Liver (tissue), 9 donors: ENCODE results near the gene ACOXL. TPM values are rescaled to one million over a fixed set of nuclear protein-coding genes. Genes with fewer than 3 reads are reported as not detected.

Experiments used
- DNase-seq: peaks from one replicate; pipeline ENCODE4 v3.0.0-alpha.2; 2017; ENCODE audit warnings: low spot score
- H3K27ac ChIP-seq, 2 donors: one replicate each; pipeline ENCODE4 v1.7.0; 2013; ENCODE audit warnings: inconsistent platforms in 2 of 2, low read length in 2 of 2, control low read depth in 1 of 2, low read depth in 1 of 2, mild to moderate bottlenecking in 1 of 2
- H3K27me3 ChIP-seq, 4 donors: one replicate each; pipeline versions ENCODE4 v1.6.1 to v1.7.0; 2013; ENCODE audit warnings: low read length in 3 of 4, inconsistent platforms in 1 of 4, mild to moderate bottlenecking in 1 of 4, moderate library complexity in 1 of 4; ENCODE audit not compliant: control insufficient read depth in 4 of 4, insufficient read depth in 4 of 4
- H3K36me3 ChIP-seq, 4 donors: one replicate each; pipeline versions ENCODE4 v1.6.1 to v1.7.0; 2013; ENCODE audit warnings: low read length in 3 of 4, mild to moderate bottlenecking in 3 of 4, low read depth in 1 of 4, moderate library complexity in 1 of 4; ENCODE audit not compliant: control insufficient read depth in 4 of 4, insufficient read depth in 3 of 4
- H3K4me1 ChIP-seq, 4 donors: one replicate each; pipeline versions ENCODE4 v1.6.1 to v1.7.0; 2013; ENCODE audit warnings: low read length in 3 of 4, mild to moderate bottlenecking in 3 of 4, moderate library complexity in 1 of 4; ENCODE audit not compliant: control insufficient read depth in 4 of 4, insufficient read depth in 4 of 4
- H3K4me3 ChIP-seq, 3 donors: one replicate each; pipeline versions ENCODE4 v1.6.1 to v1.7.0; 2013; ENCODE audit warnings: low read length in 3 of 3, control low read depth in 1 of 3, low read depth in 1 of 3, mild to moderate bottlenecking in 1 of 3
- H3K9ac ChIP-seq, 2 donors: one replicate each; pipeline ENCODE4 v1.7.0; 2013; ENCODE audit warnings: low read length in 2 of 2, mild to moderate bottlenecking in 2 of 2, moderate library complexity in 2 of 2, control low read depth in 1 of 2, low read depth in 1 of 2
- H3K9me3 ChIP-seq, 4 donors: one replicate each; pipeline versions ENCODE4 v1.6.1 to v1.7.0; 2013; ENCODE audit warnings: low read length in 3 of 4; ENCODE audit not compliant: control insufficient read depth in 4 of 4
- ATF3 ChIP-seq: IDR thresholded peaks from 2 replicates; pipeline ENCODE4 v1.6.1; 2016; ENCODE audit warnings: antibody characterized with exemption
- CTCF ChIP-seq: fragments of 150-350 bp; IDR thresholded peaks from 2 replicates; pipeline ENCODE4 v1.5.1; 2017; ENCODE audit warnings: improper control_type of control experiment, low read depth, low read length; ENCODE audit not compliant: missing input control
- EGR1 ChIP-seq, 2 donors: IDR thresholded peaks; 2 replicates each; pipeline ENCODE4 v1.6.1; 2016 to 2018; ENCODE audit warnings: antibody characterized with exemption in 2 of 2, low read depth in 2 of 2
- FOXA1 ChIP-seq: IDR thresholded peaks from 2 replicates; pipeline ENCODE4 v1.6.1; 2016; ENCODE audit warnings: antibody characterized with exemption
- FOXA2 ChIP-seq: IDR thresholded peaks from 2 replicates; pipeline ENCODE4 v1.6.1; 2016; ENCODE audit warnings: antibody characterized with exemption
- GABPA ChIP-seq, 2 donors: IDR thresholded peaks in 1 of 2; conservative IDR thresholded peaks in 1 of 2; 2 replicates each; pipeline ENCODE4 v1.6.1; 2016; ENCODE audit warnings: antibody characterized with exemption in 2 of 2, mild to moderate bottlenecking in 1 of 2, moderate library complexity in 1 of 2
- HNF4A ChIP-seq, 2 donors: conservative IDR thresholded peaks; 2 replicates each; pipeline ENCODE4 v1.6.1; 2016; ENCODE audit warnings: antibody characterized with exemption in 2 of 2, mild to moderate bottlenecking in 2 of 2
- HNF4G ChIP-seq: IDR thresholded peaks from 2 replicates; pipeline ENCODE4 v1.6.1; 2016; ENCODE audit warnings: antibody characterized with exemption
- JUND ChIP-seq, 2 donors: IDR thresholded peaks; 2 replicates each; pipeline ENCODE4 v1.6.1; 2016; ENCODE audit warnings: antibody characterized with exemption in 2 of 2
- MAX ChIP-seq: IDR thresholded peaks from 2 replicates; pipeline ENCODE4 v1.6.1; 2016; ENCODE audit warnings: antibody characterized with exemption
- NR2F2 ChIP-seq: IDR thresholded peaks from 2 replicates; pipeline ENCODE4 v1.6.1; 2016; ENCODE audit warnings: antibody characterized with exemption
- RAD21 ChIP-seq, 2 donors: IDR thresholded peaks; 2 replicates each; pipeline ENCODE4 v1.6.1; 2016; ENCODE audit warnings: antibody characterized with exemption in 2 of 2, mild to moderate bottlenecking in 2 of 2
- REST ChIP-seq: IDR thresholded peaks from 2 replicates; pipeline ENCODE4 v1.6.1; 2016; ENCODE audit warnings: antibody characterized with exemption, mild to moderate bottlenecking
- RXRA ChIP-seq, 2 donors: IDR thresholded peaks; 2 replicates each; pipeline ENCODE4 v1.6.1; 2017 to 2018; ENCODE audit warnings: antibody characterized with exemption in 2 of 2, mild to moderate bottlenecking in 1 of 2
- SP1 ChIP-seq: IDR thresholded peaks from 2 replicates; pipeline ENCODE4 v1.6.1; 2018; ENCODE audit warnings: antibody characterized with exemption, mild to moderate bottlenecking
- TAF1 ChIP-seq: conservative IDR thresholded peaks from 2 replicates; pipeline ENCODE4 v1.6.1; 2016; ENCODE audit warnings: antibody characterized with exemption, mild to moderate bottlenecking
- YY1 ChIP-seq: IDR thresholded peaks from 2 replicates; pipeline ENCODE4 v1.6.1; 2016; ENCODE audit warnings: antibody characterized with exemption, mild to moderate bottlenecking
- ZBTB33 ChIP-seq: IDR thresholded peaks from 2 replicates; pipeline ENCODE4 v1.6.1; 2016; ENCODE audit warnings: antibody characterized with exemption
- WGBS: extraction: QIAGEN DNeasy Blood & Tissue Kit; methylation state at CpG from one replicate; pipeline ENCODE4 v1.1.7; 2013; 5-methylcytosine and 5-hydroxymethylcytosine counted together
- polyA plus RNA-seq, 2 donors: library from polyadenylated mRNA; stranded (reverse) in 1 of 2; unstranded in 1 of 2; fragments of 200-250 nt in 1 of 2; fragments of >200 nt in 1 of 2; fragmentation: Nextera tagmentation in 1 of 2; extraction: Ambion mirVana in 1 of 2; gene quantifications; one replicate each; pipeline versions ENCODE4 v1.2.1 to v1.2.3, GENCODE V29; 2013 to 2015
- total RNA-seq, 2 donors: library from RNA; depleted of rRNA; stranded (reverse); fragments of >200 nt; gene quantifications; one replicate each; pipeline ENCODE4 v1.2.3, GENCODE V29; 2014
- donor health status: healthy.
- donor health status: healthy.
- donor health status: healthy.
- donor health status: healthy.
- donor health status: healthy.

ACOXL gene
- total and polyA plus RNA-seq, 4 donors: 0.07 TPM; not detected in 3

- TF ChIP-seq RAD21 (IDR thresholded peaks at IDR 0.05): no peak
- TF ChIP-seq HNF4G: no peak
- TF ChIP-seq GABPA (IDR thresholded peaks at IDR 0.05 in 1 of 2, conservative IDR thresholded peaks at IDR 0.05 in 1 of 2): no peak
- no peak for TF ChIP-seq ZBTB33
- TF ChIP-seq FOXA2: no peak
- TF ChIP-seq MAX: no peak
- no peak for TF ChIP-seq ATF3
- no peak for TF ChIP-seq CTCF
- no peak for TF ChIP-seq REST
- no peak for TF ChIP-seq TAF1
- TF ChIP-seq FOXA1: no peak
- TF ChIP-seq EGR1 (IDR thresholded peaks at IDR 0.05; ENCODE audit: low read depth in 2 of 2): no peak
- TF ChIP-seq SP1: no peak
- TF ChIP-seq RXRA (IDR thresholded peaks at IDR 0.05): no peak
- no peak for TF ChIP-seq NR2F2
- TF ChIP-seq HNF4A (conservative IDR thresholded peaks at IDR 0.05): no peak
- TF ChIP-seq JUND (IDR thresholded peaks at IDR 0.05): no peak
- no peak for TF ChIP-seq YY1
- Histone ChIP-seq H3K9me3 (no peaks in the 10 kb centered on the region), H3K4me3 (no peak overlapping the region), H3K27ac (no peak overlapping the region), H3K4me1 (peaks cover 0 to 11% (median 3%) of the 10 kb centered on the region in 4 donors), H3K27me3 (no peaks in the 10 kb centered on the region), H3K9ac (no peak overlapping the region), H3K36me3 (no peaks in the 10 kb centered on the region)
- 68% methylated on average over 10 of the region's 10 CpGs for WGBS
- no peak for DNase-seq
These were observed 298.0 kb downstream of the ACOXL start for GRCh38 chr2:111030260-111030891.
